ENCODE measurements around the gene UGT2B7. TPM values are rescaled to one million over a fixed set of nuclear protein-coding genes. Genes with fewer than 3 reads are reported as not detected.
"Not testable (repeated sequence)": the region's sequence is repeated elsewhere in the genome, so short reads cannot be mapped to it uniquely, and the experiment has no call there.

The UGT2B7 gene
- total RNA-seq (not detected in 2 replicates), polyA plus RNA-seq (not detected in 2 replicates)

DNA sequence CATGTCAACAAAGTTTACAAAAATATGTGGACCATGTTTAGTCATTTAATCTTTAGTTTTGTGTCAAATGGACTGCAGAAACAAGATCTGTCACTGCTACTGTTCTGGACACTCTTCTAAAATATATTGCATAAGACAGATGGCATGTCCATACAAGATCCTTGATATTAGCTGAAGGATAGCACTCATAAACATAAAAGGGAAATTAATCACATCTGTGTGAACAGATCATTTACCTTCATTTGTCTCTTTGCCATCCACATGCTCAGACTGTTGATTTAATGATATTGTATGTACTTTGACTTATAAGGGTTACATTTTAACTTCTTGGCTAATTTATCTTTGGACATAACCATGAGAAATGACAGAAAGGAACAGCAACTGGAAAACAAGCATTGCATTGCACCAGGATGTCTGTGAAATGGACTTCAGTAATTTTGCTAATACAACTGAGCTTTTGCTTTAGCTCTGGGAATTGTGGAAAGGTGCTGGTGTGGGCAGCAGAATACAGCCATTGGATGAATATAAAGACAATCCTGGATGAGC, at the start of gene UGT2B7:
TSS of gene UGT2B7 (plus strand) at position 364 of the 546 bp plus-strand sequence. CDS start at position 411, 47 bp downstream.
- no peaks in the 10 kb centered on the region for H3K36me3 ChIP-seq

DNA sequence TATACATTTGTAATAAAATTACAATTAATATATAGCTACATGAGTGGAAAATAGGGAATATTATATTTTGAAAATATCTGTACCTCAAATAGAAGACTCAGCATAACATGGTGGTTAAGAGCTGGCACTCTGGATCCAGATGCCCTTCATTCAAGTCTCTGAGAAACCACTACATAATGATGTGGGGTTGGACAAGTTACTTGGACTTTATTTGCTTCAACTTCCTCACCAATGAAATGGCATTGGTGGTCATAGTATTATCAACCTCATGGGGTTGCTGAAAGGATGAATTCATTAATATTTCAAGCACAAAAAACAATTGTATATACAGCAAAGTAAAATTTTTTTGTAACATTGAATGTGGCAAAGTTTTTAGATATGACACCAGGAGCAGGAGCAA, 46.4 kb upstream of the UGT2B7 start:
- Histone ChIP-seq H3K4me1 (ENCODE audit: low read depth) (no peaks in the 10 kb centered on the region), H3K4me3 (no peak overlapping the region), H3K36me3 (no peaks in the 10 kb centered on the region), H3K27me3 (no peaks in the 10 kb centered on the region), H3K9me3 (ENCODE audit: low read depth) (no peaks in the 10 kb centered on the region), H3K27ac (no peak overlapping the region)
- DNase-seq (ENCODE audit: low read depth in 1 of 2, low spot score in 1 of 2) = no peak
- TF ChIP-seq, protein P1, sequence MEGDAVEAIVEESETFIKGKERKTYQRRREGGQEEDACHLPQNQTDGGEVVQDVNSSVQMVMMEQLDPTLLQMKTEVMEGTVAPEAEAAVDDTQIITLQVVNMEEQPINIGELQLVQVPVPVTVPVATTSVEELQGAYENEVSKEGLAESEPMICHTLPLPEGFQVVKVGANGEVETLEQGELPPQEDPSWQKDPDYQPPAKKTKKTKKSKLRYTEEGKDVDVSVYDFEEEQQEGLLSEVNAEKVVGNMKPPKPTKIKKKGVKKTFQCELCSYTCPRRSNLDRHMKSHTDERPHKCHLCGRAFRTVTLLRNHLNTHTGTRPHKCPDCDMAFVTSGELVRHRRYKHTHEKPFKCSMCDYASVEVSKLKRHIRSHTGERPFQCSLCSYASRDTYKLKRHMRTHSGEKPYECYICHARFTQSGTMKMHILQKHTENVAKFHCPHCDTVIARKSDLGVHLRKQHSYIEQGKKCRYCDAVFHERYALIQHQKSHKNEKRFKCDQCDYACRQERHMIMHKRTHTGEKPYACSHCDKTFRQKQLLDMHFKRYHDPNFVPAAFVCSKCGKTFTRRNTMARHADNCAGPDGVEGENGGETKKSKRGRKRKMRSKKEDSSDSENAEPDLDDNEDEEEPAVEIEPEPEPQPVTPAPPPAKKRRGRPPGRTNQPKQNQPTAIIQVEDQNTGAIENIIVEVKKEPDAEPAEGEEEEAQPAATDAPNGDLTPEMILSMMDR (IDR thresholded peaks at IDR 0.05; ENCODE audit: low read depth, low read length) = no peak

More for the DNA sequence above, at the start of gene UGT2B7:
- no peaks in the 10 kb centered on the region for H3K9me3 ChIP-seq (ENCODE audit: low read depth)
- H3K4me1 ChIP-seq (ENCODE audit: low read depth) = no peaks in the 10 kb centered on the region
- no peak for DNase-seq (ENCODE audit: low read depth in 1 of 2, low spot score in 1 of 2)
- TF ChIP-seq, protein P1 (IDR thresholded peaks at IDR 0.05; ENCODE audit: low read depth, low read length) = no peak
- no peaks in the 10 kb centered on the region for H3K27me3 ChIP-seq
- H3K4me3 ChIP-seq = no peak within 1 kb of the TSS
- no peak within 1 kb of the TSS for H3K27ac ChIP-seq

DNA sequence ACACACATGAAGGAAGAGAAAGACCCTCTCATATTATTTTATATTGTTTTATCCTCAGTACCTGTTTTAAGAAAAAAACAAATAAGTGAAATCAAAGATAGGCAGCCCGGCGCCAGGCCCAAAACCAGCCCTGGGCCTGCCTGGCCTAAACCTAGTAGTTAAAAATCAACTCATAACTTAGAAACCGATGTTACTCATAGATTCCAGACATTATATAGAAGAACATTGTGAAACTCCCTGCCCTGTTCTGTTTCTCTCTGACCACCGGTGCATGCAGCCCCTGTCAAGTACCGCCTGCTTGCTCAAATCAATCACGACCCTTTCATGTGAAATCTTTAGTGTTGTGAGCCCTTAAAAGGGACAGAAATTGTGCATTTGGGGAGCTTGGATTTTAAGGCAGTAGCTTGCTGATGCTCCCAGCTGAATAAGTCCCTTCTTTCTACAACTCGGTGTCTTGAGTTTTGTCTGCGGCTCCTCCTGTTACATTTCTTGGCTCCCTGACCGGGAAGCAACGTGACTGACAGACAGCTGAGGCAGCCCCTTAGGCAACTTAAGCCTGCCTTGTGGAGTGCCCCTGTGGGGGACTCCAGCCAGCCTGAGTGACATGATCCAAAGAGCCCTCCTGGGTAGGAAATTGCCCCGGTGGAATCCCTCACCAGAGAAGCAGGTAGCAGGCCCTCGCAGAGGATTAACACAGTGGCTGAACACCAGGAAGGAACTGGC, 45.3 kb upstream of the UGT2B7 start:
- H3K36me3 ChIP-seq; H3K27ac ChIP-seq; H3K4me3 ChIP-seq; H3K27me3 ChIP-seq; H3K4me1 ChIP-seq (ENCODE audit: low read depth); H3K9me3 ChIP-seq (ENCODE audit: low read depth): not testable (repeated sequence)
- DNase-seq (ENCODE audit: low read depth in 1 of 2, low spot score in 1 of 2) = peak; percentile 5 to 27

DNA sequence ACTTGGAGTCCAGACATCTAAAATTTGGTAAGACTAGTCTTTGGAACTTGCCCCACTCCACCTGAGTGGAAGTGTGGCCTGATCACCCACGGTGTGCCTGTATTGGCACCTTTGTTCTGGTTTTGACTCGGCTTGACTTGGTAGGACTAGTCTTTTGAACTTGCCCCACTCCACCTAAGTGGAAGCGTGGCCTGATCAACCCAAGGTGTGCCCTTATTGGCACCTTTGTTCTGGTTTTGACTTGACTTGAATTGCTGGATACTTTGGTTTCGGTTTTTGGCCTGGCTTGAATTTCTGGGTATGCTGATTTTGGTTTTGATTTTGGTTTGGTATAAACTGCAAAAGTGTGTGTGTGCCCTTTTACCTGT, 44.7 kb upstream of the UGT2B7 start:
- H3K27me3 ChIP-seq = no peaks in the 10 kb centered on the region
- H3K36me3 ChIP-seq = no peaks in the 10 kb centered on the region
- no peak overlapping the region for H3K4me3 ChIP-seq
- no peak overlapping the region for H3K27ac ChIP-seq
- TF ChIP-seq, protein P1 (IDR thresholded peaks at IDR 0.05; ENCODE audit: low read depth, low read length) = no peak
- no peaks in the 10 kb centered on the region for H3K9me3 ChIP-seq (ENCODE audit: low read depth)
- DNase-seq (ENCODE audit: low read depth in 1 of 2, low spot score in 1 of 2) = no peak
- H3K4me1 ChIP-seq (ENCODE audit: low read depth) = no peaks in the 10 kb centered on the region

DNA sequence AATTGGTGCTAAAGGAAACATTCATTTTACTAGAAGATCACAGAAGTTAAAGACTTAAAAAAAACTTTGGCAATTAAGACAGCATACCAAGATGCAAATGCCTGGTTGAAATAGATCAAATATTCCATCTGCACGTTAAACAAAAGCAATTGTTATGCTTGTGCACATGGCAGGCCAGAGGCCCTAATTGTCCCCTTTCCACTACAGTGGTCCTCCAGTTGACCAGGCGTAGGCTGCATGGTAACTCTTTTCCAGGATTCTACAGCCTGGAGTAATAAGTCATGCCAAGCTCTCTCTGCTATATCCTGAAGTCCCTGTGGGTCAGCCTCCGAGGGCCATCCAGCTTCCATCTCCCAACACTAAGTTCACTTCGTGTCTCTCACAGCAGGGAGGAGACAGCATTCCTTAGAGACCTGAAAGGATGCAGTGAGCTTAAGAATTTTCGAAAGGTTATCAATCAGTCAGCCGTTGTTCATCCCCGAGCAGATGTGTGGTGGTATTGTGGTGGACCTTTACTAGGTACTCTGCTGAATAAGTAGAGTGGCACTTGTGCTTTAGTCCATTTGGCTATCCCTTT, 42.9 kb upstream of the UGT2B7 start:
- DNase-seq (ENCODE audit: low read depth in 1 of 2, low spot score in 1 of 2); H3K4me1 ChIP-seq (ENCODE audit: low read depth); H3K27me3 ChIP-seq; H3K9me3 ChIP-seq (ENCODE audit: low read depth); H3K27ac ChIP-seq; H3K4me3 ChIP-seq; H3K36me3 ChIP-seq: not testable (repeated sequence)

DNA sequence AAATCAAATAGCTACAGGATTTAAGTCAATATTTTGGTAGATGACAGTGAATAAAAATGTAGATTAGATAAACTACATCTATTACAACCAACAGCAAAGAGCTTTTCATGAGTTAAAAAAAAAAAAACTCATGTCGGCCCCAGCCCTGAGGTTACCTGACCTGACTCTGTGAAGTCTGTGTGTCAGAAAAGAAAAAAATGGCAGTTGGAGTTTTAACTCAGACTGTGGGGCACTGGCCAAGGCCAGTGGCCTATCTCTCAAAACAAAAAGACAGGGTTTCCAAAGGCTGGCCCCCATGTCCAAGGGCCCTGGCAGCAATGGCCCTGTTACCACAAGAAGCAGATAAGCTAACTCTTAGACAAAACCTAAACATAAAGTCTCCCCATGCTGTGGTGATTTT, 42.2 kb upstream of the UGT2B7 start:
- DNase-seq (ENCODE audit: low read depth in 1 of 2, low spot score in 1 of 2); H3K4me1 ChIP-seq (ENCODE audit: low read depth); H3K9me3 ChIP-seq (ENCODE audit: low read depth); H3K27ac ChIP-seq; H3K36me3 ChIP-seq; H3K4me3 ChIP-seq; H3K27me3 ChIP-seq: not testable (repeated sequence)

DNA sequence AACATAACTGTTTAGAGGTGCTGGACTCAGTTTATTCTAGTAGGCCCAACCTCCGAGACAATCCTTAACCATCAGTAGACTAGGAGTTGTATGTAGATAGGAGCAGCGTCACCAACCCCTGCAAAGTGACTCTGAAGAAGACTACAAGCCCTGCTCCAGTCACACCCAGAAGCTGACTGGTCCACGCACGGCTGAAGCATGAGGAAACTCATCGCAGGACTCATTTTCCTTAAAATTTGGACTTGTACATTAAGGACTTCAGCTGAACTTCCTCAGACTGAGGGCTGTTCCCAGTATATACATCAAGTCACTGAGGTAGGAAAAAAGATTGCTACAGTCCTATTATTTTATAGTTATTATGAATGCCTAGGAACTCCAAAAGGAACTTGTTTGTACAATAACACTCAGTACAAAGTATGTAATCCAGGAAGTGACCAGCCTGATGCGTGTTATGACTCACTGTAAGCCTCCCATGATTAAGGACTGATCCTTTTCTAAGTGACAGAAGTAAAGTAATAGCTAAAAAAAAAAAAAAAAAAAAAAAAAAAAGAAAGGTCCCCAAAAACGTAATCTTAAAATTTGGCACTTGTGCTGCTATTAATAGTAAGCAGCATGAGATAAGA, 41.6 kb upstream of the UGT2B7 start:
- no peaks in the 10 kb centered on the region for H3K36me3 ChIP-seq
- no peaks in the 10 kb centered on the region for H3K4me1 ChIP-seq (ENCODE audit: low read depth)
- H3K9me3 ChIP-seq (ENCODE audit: low read depth) = no peaks in the 10 kb centered on the region
- no peak overlapping the region for H3K27ac ChIP-seq
- no peaks in the 10 kb centered on the region for H3K27me3 ChIP-seq
- TF ChIP-seq, protein P1 (IDR thresholded peaks at IDR 0.05; ENCODE audit: low read depth, low read length) = no peak
- H3K4me3 ChIP-seq = no peak overlapping the region
- DNase-seq (ENCODE audit: low read depth in 1 of 2, low spot score in 1 of 2) = peak in 1 of 2 donors; percentile 82
